H1 (cell line): ENCODE data around the gene FKRP. TPM values are rescaled to one million over a fixed set of nuclear protein-coding genes. Genes with fewer than 3 reads are reported as not detected.

Source experiments
- CTCF ChIA-PET: fragments of 300-600 bp; sonication (Branson Sonifier 250); formaldehyde crosslinking; loops from one replicate; lab custom pipeline; 2021; ENCODE audit not compliant: partially characterized antibody; lab: Charles Lee
- POLR2A ChIA-PET: fragments of 300-600 bp; sonication (Branson Sonifier 250); formaldehyde crosslinking; loops from one replicate; lab custom pipeline; 2021; ENCODE audit warnings: inconsistent platforms; ENCODE audit not compliant: partially characterized antibody; lab: Charles Lee
- DNase-seq, 2 experiments: peaks; one replicate each; pipeline versions ENCODE4 v3.0.0 to v3.0.0-alpha.2; 2010 to 2022; ENCODE audit warnings: low spot score in 2 of 2, low read depth in 1 of 2, mixed read lengths in 1 of 2
- FAIRE-seq: peaks from 2 replicates; lab custom pipeline; 2011; peaks lifted over from hg19 to GRCh38; lab: Jason Lieb, UNC
- H2AFZ ChIP-seq: 2 replicates; pipeline ENCODE4 v1.8.1; 2012; ENCODE audit warnings: low read length, inconsistent platforms
- H2AK5ac ChIP-seq: 2 replicates; pipeline ENCODE4 v1.6.1; 2013; ENCODE audit warnings: low read depth, low read length
- H2BK120ac ChIP-seq: replicated peaks from 2 replicates; pipeline ENCODE3; 2013; ENCODE audit warnings: low read depth, low read length, inconsistent platforms
- H2BK12ac ChIP-seq: 2 replicates; pipeline ENCODE4 v1.6.1; 2013; ENCODE audit warnings: low read depth, low read length
- H2BK15ac ChIP-seq: 2 replicates; pipeline ENCODE4 v1.6.1; 2013; ENCODE audit warnings: low read length
- H2BK20ac ChIP-seq: 2 replicates; pipeline ENCODE4 v1.6.1; 2013; ENCODE audit warnings: low read length
- H2BK5ac ChIP-seq: 2 replicates; pipeline ENCODE4 v1.6.1; 2013; ENCODE audit warnings: low read depth, low read length
- H3K14ac ChIP-seq: 2 replicates; pipeline ENCODE4 v1.6.1; 2013; ENCODE audit warnings: inconsistent platforms; ENCODE audit not compliant: insufficient read length
- H3K18ac ChIP-seq: 2 replicates; pipeline ENCODE4 v1.6.1; 2013; ENCODE audit warnings: low read length; ENCODE audit errors: extremely low read depth
- H3K23ac ChIP-seq: 2 replicates; pipeline ENCODE4 v1.6.1; 2013; ENCODE audit warnings: inconsistent platforms; ENCODE audit not compliant: insufficient read length
- H3K23me2 ChIP-seq: 2 replicates; pipeline ENCODE4 v1.6.1; 2013; ENCODE audit warnings: low read depth, low read length
- H3K27ac ChIP-seq: 2 replicates; pipeline ENCODE4 v1.6.1; 2011; ENCODE audit warnings: low read depth, low read length, inconsistent platforms
- H3K27me3 ChIP-seq, 4 experiments: replicated peaks in 1 of 4; 1 replicate in 1 of 4; 2 replicates in 3 of 4; pipeline versions ENCODE4 v1.6.1 to v1.8.1; 2011 to 2013; ENCODE audit warnings: low read length in 3 of 4, mild to moderate bottlenecking in 3 of 4, inconsistent platforms in 2 of 4, mixed read lengths in 2 of 4, moderate library complexity in 1 of 4; ENCODE audit not compliant: control insufficient read depth in 3 of 4, insufficient read depth in 3 of 4; ENCODE audit errors: extremely low read depth in 1 of 4
- H3K36me3 ChIP-seq, 4 experiments: 2 replicates each; pipeline versions ENCODE4 v1.6.1 to v1.8.1; 2011 to 2013; ENCODE audit warnings: mild to moderate bottlenecking in 4 of 4, low read length in 3 of 4, moderate library complexity in 2 of 4, control low read depth in 1 of 4, inconsistent platforms in 1 of 4; ENCODE audit not compliant: insufficient read depth in 4 of 4, control insufficient read depth in 2 of 4
- H3K4ac ChIP-seq: replicated peaks from 2 replicates; pipeline ENCODE3; 2013; ENCODE audit warnings: low read length, low read depth, mixed read lengths, inconsistent platforms; ENCODE audit not compliant: insufficient read length
- H3K4me1 ChIP-seq, 4 experiments: replicated peaks in 1 of 4; 1 replicate in 1 of 4; 2 replicates in 3 of 4; pipeline versions ENCODE4 v1.6.1 to v1.8.1; 2011 to 2013; ENCODE audit warnings: low read length in 3 of 4, inconsistent platforms in 2 of 4, mixed read lengths in 1 of 4; ENCODE audit not compliant: insufficient read depth in 4 of 4, control insufficient read depth in 3 of 4
- H3K4me2 ChIP-seq, 2 experiments: 2 replicates each; pipeline versions ENCODE4 v1.6.1 to v1.8.1; 2011 to 2013; ENCODE audit warnings: low read depth in 2 of 2, low read length in 2 of 2, control low read depth in 1 of 2, inconsistent platforms in 1 of 2, mild to moderate bottlenecking in 1 of 2; ENCODE audit not compliant: insufficient read depth in 1 of 2
- H3K4me3 ChIP-seq, 4 experiments: fragments of 200-600, 300-600 bp in 1 of 4; sonication (generic), shearing (Covaris generic), sonication (Bioruptor Twin) in 1 of 4; 2 replicates each; pipeline versions ENCODE4 v1.5.1 to v1.8.1; 2011 to 2016; ENCODE audit warnings: low read length in 4 of 4, low read depth in 3 of 4, control low read depth in 2 of 4, inconsistent platforms in 2 of 4, mild to moderate bottlenecking in 2 of 4, mixed read lengths in 1 of 4, moderate library complexity in 1 of 4; ENCODE audit not compliant: insufficient read depth in 2 of 4; ENCODE audit errors: extremely low read depth in 1 of 4
- H3K56ac ChIP-seq: replicated peaks from 2 replicates; pipeline ENCODE3; 2013; ENCODE audit warnings: low read depth, mild to moderate bottlenecking, mixed read lengths, low read length, inconsistent platforms; ENCODE audit not compliant: insufficient read length
- H3K79me1 ChIP-seq: 2 replicates; pipeline ENCODE4 v1.6.1; 2013; ENCODE audit warnings: low read depth, low read length, control low read depth
- H3K79me2 ChIP-seq, 2 experiments: 2 replicates each; pipeline versions ENCODE4 v1.6.1 to v1.8.1; 2012 to 2013; ENCODE audit warnings: low read length in 2 of 2, mild to moderate bottlenecking in 2 of 2, inconsistent platforms in 1 of 2; ENCODE audit not compliant: insufficient read depth in 2 of 2, control insufficient read depth in 1 of 2
- H3K9ac ChIP-seq, 4 experiments: replicated peaks in 1 of 4; 1 replicate in 1 of 4; 2 replicates in 3 of 4; pipeline versions ENCODE4 v1.6.1 to v1.8.1; 2011 to 2013; ENCODE audit warnings: low read depth in 3 of 4, low read length in 3 of 4, control low read depth in 2 of 4, mild to moderate bottlenecking in 2 of 4, moderate library complexity in 2 of 4, inconsistent platforms in 1 of 4; ENCODE audit errors: extremely low read depth in 1 of 4
- H3K9me3 ChIP-seq, 2 experiments: 2 replicates each; pipeline versions ENCODE4 v1.6.1 to v1.8.1; 2012 to 2013; ENCODE audit warnings: mild to moderate bottlenecking in 2 of 2, moderate library complexity in 2 of 2, control low read depth in 1 of 2, inconsistent platforms in 1 of 2, low read depth in 1 of 2, low read length in 1 of 2, mixed read lengths in 1 of 2; ENCODE audit not compliant: insufficient read depth in 2 of 2
- H4K20me1 ChIP-seq, 2 experiments: replicated peaks in 1 of 2; 2 replicates each; pipeline versions ENCODE3 to v1.8.1; 2011 to 2013; ENCODE audit warnings: inconsistent platforms in 2 of 2, low read length in 2 of 2, mild to moderate bottlenecking in 1 of 2; ENCODE audit not compliant: insufficient read depth in 2 of 2, control insufficient read depth in 1 of 2
- H4K5ac ChIP-seq: 2 replicates; pipeline ENCODE4 v1.6.1; 2013; ENCODE audit warnings: low read length, low read depth, mixed read lengths, inconsistent platforms; ENCODE audit not compliant: insufficient read length
- H4K8ac ChIP-seq: 2 replicates; pipeline ENCODE4 v1.8.0; 2013; ENCODE audit warnings: mild to moderate bottlenecking, moderate library complexity, low read length, inconsistent platforms; ENCODE audit not compliant: insufficient read depth; ENCODE audit errors: extremely low read depth
- H4K91ac ChIP-seq: replicated peaks from 2 replicates; pipeline ENCODE3; 2013; ENCODE audit warnings: low read length, mixed read lengths, inconsistent platforms; ENCODE audit not compliant: insufficient read length
- EGR1 ChIP-seq: IDR thresholded peaks from 2 replicates; pipeline ENCODE4 v1.6.1; 2011; ENCODE audit warnings: low read depth, low read length, borderline replicate concordance
- KDM4A ChIP-seq: IDR thresholded peaks from one replicate; pipeline ENCODE4 v1.7.1; 2012; ENCODE audit warnings: low read depth, mild to moderate bottlenecking, moderate library complexity, low read length, inconsistent platforms; ENCODE audit not compliant: severe bottlenecking
- POU5F1 ChIP-seq: IDR thresholded peaks from 2 replicates; pipeline ENCODE4 v1.6.1; 2011; ENCODE audit warnings: low read depth, mild to moderate bottlenecking, low read length, moderate library complexity
- RNF2 ChIP-seq: fragments of 200-900, 300-1000 bp; sonication (generic); IDR thresholded peaks from 2 replicates; pipeline ENCODE4 v1.7.1; 2016; ENCODE audit warnings: borderline replicate concordance, low read depth, mild to moderate bottlenecking, antibody characterized with exemption, low read length; ENCODE audit not compliant: poor library complexity, severe bottlenecking; ENCODE audit errors: missing control alignments
- SIN3A ChIP-seq, 2 experiments: IDR thresholded peaks in 1 of 2; conservative IDR thresholded peaks in 1 of 2; 2 replicates each; pipeline ENCODE4 v1.6.1; 2011 to 2012; ENCODE audit warnings: low read length in 2 of 2, improper control_type of control experiment in 1 of 2, low read depth in 1 of 2, mild to moderate bottlenecking in 1 of 2
- TCF12 ChIP-seq: IDR thresholded peaks from 2 replicates; pipeline ENCODE4 v1.6.1; 2011; ENCODE audit warnings: low read depth, mild to moderate bottlenecking, low read length
- WGBS, 2 experiments: shearing (Covaris generic) in 1 of 2; methylation state at CpG; one replicate each; pipeline versions ENCODE4 v1.1.6 to v1.1.7; 2013 to 2015; ENCODE audit warnings: low lambda C conversion rate in 2 of 2, mixed read lengths in 2 of 2, inconsistent platforms in 1 of 2, low coverage in 1 of 2, missing lambda C conversion rate in 1 of 2; ENCODE audit not compliant: insufficient replicate concordance in 2 of 2, insufficient coverage in 1 of 2, insufficient read length in 1 of 2; ENCODE audit errors: extremely low coverage in 1 of 2, missing lambda C conversion rate in 1 of 2; 5-methylcytosine and 5-hydroxymethylcytosine counted together
- polyA plus RNA-seq, 7 experiments: library from polyadenylated mRNA; depleted of rRNA in 3 of 7; stranded (reverse) in 5 of 7; unstranded in 2 of 7; fragments of >200 nt in 5 of 7; fragments of 200-250 nt in 2 of 7; gene quantifications; 1 replicate in 5 of 7; 2 replicates in 1 of 7; 4 replicates in 1 of 7; pipeline versions ENCODE4 v1.2.1 to v1.2.3, GENCODE V29; 2011 to 2013; ENCODE audit warnings: missing spikeins in 2 of 7, mixed read lengths in 2 of 7
- total RNA-seq: library from RNA; stranded (reverse); fragmentation: NEBNext Ultra II Directional; extraction: Animal tissue kit (Norgen Biotek cat#: 25700); gene quantifications from 2 replicates; pipeline ENCODE4 v1.2.1, GENCODE V29; 2021
- TF ChIP-seq, protein P1 (sequence below): IDR thresholded peaks from 2 replicates; pipeline ENCODE4 v1.6.1; 2012; ENCODE audit warnings: inconsistent platforms

The FKRP gene
- total and polyA plus RNA-seq, 2 of the 8 experiments (the other 6 are each of a cell fraction or from before 2014, with no cell fraction given) = 17.1 to 24.4 TPM

DNA sequence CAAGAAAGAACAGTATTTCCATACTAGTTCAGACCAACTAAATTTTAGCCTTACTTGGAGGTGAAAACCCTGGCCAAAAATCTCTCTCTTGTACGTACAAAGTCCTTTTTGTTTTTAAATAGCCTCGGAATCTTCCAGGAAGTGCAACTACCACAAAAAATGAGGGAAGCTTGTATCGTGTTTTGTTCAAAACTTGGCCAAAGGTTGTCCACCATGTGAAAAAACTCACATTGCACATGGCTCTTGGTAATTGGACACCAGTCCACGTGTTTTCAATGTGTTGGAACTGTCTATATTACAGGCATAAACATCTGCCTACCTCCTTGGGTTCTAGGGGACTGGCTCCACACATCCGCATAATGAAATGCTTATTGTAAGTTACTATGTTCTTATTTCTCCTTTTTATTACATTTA, 15.6 kb downstream of the FKRP start:
- WGBS, 2 experiments = 88% methylated on average over 5 of the region's 5 CpGs; no CpG with 5 or more reads in 1 of the 2 experiments
- H2BK15ac ChIP-seq = no peak overlapping the region
- no peak overlapping the region for H3K4me3 ChIP-seq
- no peak overlapping the region for H2AFZ ChIP-seq
- H3K23me2 ChIP-seq = no peaks in the 10 kb centered on the region
- peaks cover 0 to 6% (median 2%) of the 10 kb centered on the region in 4 experiments; a peak in 2 of 8 replicates for H3K36me3 ChIP-seq
- no peak overlapping the region for H3K56ac ChIP-seq
- ChIA-PET CTCF (interaction anchor here (0.7 to 1.1 kb wide), 3 partner anchors 8 to 1538 kb away, joined by 3 to 5 read pairs (median 4); no protein-coding TSS in a partner anchor), POLR2A (interaction anchor here (0.9 to 4.0 kb wide), 4 partner anchors 11 to 79 kb away, joined by 3 to 14 read pairs (median 4); partner anchors contain the start of gene SLC1A5)
- no peak overlapping the region for H4K8ac ChIP-seq
- no peak overlapping the region for H3K18ac ChIP-seq
- peaks cover 6 to 7% of the 10 kb centered on the region in 2 experiments for H4K20me1 ChIP-seq
- FAIRE-seq (no peak), DNase-seq (no peak)
- no peak overlapping the region for H3K4me2 ChIP-seq
- H3K23ac ChIP-seq = no peak overlapping the region
- TF ChIP-seq, protein P1, sequence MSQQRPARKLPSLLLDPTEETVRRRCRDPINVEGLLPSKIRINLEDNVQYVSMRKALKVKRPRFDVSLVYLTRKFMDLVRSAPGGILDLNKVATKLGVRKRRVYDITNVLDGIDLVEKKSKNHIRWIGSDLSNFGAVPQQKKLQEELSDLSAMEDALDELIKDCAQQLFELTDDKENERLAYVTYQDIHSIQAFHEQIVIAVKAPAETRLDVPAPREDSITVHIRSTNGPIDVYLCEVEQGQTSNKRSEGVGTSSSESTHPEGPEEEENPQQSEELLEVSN = no peak
- TF ChIP-seq POU5F1 (no peak), KDM4A (no peak), EGR1 (no peak), SIN3A (conservative IDR thresholded peaks at IDR 0.05 in 1 of 2, IDR thresholded peaks at IDR 0.05 in 1 of 2; ENCODE audit: low read depth in 1 of 2, low read length in 2 of 2) (no peak), TCF12 (no peak), RNF2 (no peak)
- no peaks in the 10 kb centered on the region for H3K27me3 ChIP-seq
- H2AK5ac ChIP-seq = no peak overlapping the region
- no peak overlapping the region for H3K27ac ChIP-seq
- no peak overlapping the region for H2BK120ac ChIP-seq
- peaks cover 0 to 5% (median 0%) of the 10 kb centered on the region in 4 experiments; a peak in 4 of 7 replicates for H3K4me1 ChIP-seq
- no peaks in the 10 kb centered on the region for H3K79me2 ChIP-seq
- H2BK12ac ChIP-seq = no peak overlapping the region
- no peak overlapping the region for H3K9ac ChIP-seq
- H2BK5ac ChIP-seq = no peak overlapping the region
- no peak overlapping the region for H4K91ac ChIP-seq
- H3K9me3 ChIP-seq = no peaks in the 10 kb centered on the region
- H4K5ac ChIP-seq = no peak overlapping the region
- no peak overlapping the region for H2BK20ac ChIP-seq
- H3K79me1 ChIP-seq = no peaks in the 10 kb centered on the region
- no peak overlapping the region for H3K4ac ChIP-seq
- H3K14ac ChIP-seq = no peak overlapping the region
